ENCODE results near the gene RIGI. TPM values are rescaled to one million over a fixed set of nuclear protein-coding genes. Genes with fewer than 3 reads are reported as not detected.
"Not testable (repeated sequence)": the region's sequence is repeated elsewhere in the genome, so short reads cannot be mapped to it uniquely, and the experiment has no call there.

RIGI gene
- total RNA-seq, 1 donor from 2014 or later: 19.1 TPM

DNA sequence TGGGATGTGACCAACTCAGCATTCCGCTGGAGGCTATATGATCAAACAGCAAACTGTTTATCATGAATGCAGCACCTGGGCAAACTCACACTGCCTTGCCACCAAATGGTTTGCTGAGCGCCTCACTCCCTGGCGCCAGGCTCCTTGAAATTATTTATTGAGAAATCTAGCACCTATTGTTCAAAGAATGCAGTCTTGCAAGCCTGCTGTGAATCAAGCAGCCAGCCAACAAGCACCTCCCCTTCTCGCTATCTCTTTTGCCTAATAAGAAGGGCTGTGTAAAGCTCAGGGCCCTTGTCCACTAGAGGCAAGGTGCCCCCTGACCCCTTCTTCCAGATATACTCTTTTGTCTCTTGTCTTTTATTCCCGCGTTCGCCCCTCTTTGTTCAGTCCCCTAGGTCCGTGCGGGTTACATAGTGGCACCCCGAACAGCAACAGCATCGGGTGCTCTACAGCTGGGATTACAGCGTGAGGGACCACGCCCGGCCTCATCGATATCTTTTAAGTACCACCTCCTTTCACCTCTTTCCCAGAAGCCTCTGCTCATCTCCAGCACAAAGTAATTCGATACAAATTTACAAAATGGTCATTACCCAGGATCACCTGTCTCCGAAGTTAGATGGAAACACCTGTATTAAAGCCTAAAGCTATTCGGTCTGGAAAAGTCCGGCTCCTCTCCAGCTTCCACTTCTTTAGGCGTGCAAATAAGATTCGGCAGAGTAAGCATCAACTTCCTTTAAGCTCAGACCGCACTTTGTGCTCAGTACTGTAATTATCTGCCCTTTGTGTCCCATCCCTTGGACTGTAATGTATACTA lies 896 bp downstream of the RIGI start:
- no peak for DNase-seq (ENCODE audit: low spot score in 2 of 2, unreplicated experiment in 2 of 2)
- peaks cover 30% of the 10 kb centered on the region for H3K9me3 Mint-ChIP-seq
- H3K4me3 Mint-ChIP-seq: peak overlapping the region; percentile 82
- TF ChIP-seq, protein P1, sequence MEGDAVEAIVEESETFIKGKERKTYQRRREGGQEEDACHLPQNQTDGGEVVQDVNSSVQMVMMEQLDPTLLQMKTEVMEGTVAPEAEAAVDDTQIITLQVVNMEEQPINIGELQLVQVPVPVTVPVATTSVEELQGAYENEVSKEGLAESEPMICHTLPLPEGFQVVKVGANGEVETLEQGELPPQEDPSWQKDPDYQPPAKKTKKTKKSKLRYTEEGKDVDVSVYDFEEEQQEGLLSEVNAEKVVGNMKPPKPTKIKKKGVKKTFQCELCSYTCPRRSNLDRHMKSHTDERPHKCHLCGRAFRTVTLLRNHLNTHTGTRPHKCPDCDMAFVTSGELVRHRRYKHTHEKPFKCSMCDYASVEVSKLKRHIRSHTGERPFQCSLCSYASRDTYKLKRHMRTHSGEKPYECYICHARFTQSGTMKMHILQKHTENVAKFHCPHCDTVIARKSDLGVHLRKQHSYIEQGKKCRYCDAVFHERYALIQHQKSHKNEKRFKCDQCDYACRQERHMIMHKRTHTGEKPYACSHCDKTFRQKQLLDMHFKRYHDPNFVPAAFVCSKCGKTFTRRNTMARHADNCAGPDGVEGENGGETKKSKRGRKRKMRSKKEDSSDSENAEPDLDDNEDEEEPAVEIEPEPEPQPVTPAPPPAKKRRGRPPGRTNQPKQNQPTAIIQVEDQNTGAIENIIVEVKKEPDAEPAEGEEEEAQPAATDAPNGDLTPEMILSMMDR (IDR thresholded peaks at IDR 0.05; ENCODE audit: unreplicated experiment): no peak
- peaks cover 32% of the 10 kb centered on the region for H3K4me1 Mint-ChIP-seq
- H3K27me3 Mint-ChIP-seq (ENCODE audit: low read depth): no peaks in the 10 kb centered on the region
- peak overlapping the region; percentile 95 for H3K27ac Mint-ChIP-seq
- peaks cover 38% of the 10 kb centered on the region for H3K36me3 Mint-ChIP-seq

DNA sequence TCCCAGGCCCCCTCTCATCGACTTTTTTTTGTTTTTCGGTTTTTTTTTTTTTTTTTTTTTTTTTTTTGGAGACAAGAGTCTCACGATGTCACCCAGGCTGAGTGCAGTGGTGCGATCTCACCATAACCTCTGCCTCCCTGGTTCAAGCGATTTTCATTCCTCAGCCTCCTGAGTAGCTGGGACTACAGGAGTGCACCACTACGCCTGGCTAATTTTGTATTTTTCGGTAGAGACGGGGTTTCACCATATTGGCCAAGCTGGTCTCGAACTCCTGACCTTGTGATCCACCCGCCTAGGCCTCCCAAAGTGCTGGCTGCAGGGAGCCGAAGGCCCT lies 1.5 kb downstream of the RIGI start:
- Mint-ChIP-seq H3K4me3 (peak overlapping the region; percentile 82), H3K9me3 (peaks cover 30% of the 10 kb centered on the region), H3K36me3 (peaks cover 38% of the 10 kb centered on the region), H3K4me1 (peaks cover 32% of the 10 kb centered on the region)
- H3K27me3 Mint-ChIP-seq (ENCODE audit: low read depth); DNase-seq (ENCODE audit: low spot score in 2 of 2, unreplicated experiment in 2 of 2); H3K27ac Mint-ChIP-seq: not testable (repeated sequence)

DNA sequence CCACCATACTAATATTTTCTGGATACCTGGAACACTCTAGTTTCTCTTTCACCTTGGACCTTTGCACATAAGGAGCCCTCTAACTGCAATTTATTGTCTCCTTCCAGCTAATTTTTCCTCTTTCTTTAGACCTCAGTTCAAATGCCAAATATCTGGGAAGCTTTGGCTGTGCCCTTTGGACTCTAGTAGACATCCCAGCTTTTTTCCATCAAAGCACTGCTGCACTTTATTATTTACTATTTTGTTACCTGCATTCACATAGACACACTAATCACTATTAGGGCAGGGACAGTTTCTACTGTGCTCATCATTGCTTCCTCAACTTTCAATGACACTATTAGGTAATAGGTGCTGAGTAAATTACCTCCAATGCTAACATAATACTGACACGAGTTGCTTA lies 2.1 kb downstream of the RIGI start:
- peaks cover 32% of the 10 kb centered on the region for H3K4me1 Mint-ChIP-seq
- no peak for DNase-seq (ENCODE audit: low spot score in 2 of 2, unreplicated experiment in 2 of 2)
- peak overlapping the region; percentile 45 for H3K4me3 Mint-ChIP-seq
- H3K9me3 Mint-ChIP-seq: peaks cover 30% of the 10 kb centered on the region
- TF ChIP-seq, protein P1 (IDR thresholded peaks at IDR 0.05; ENCODE audit: unreplicated experiment): no peak
- no peaks in the 10 kb centered on the region for H3K27me3 Mint-ChIP-seq (ENCODE audit: low read depth)
- peaks cover 41% of the 10 kb centered on the region for H3K36me3 Mint-ChIP-seq
- no peak overlapping the region for H3K27ac Mint-ChIP-seq

DNA sequence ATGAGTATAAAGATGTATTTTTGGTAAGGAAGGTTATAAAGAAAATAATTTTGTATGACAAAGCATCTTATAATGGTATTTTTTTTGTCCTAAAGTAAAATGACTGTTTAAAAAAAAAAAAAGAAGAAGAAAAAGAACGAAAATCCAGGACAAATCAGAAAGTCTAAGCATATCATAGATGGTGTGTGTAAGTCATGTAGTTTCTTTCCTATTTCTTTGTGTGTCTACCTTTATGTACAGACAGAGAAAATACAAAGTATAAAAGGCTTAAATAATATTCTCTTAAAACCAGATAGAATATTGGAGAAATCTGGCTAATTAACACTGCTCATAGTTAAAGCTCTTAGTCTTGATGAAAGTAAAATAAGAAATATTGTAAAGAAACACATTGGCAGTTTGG lies 7.7 kb downstream of the RIGI start:
- Mint-ChIP-seq H3K4me1 (no peaks in the 10 kb centered on the region), H3K27me3 (ENCODE audit: low read depth) (no peaks in the 10 kb centered on the region), H3K4me3 (no peak overlapping the region), H3K27ac (no peak overlapping the region), H3K36me3 (peaks cover 72% of the 10 kb centered on the region), H3K9me3 (peaks cover 50% of the 10 kb centered on the region)
- TF ChIP-seq, protein P1 (IDR thresholded peaks at IDR 0.05; ENCODE audit: unreplicated experiment): no peak
- no peak for DNase-seq (ENCODE audit: low spot score in 2 of 2, unreplicated experiment in 2 of 2)

DNA sequence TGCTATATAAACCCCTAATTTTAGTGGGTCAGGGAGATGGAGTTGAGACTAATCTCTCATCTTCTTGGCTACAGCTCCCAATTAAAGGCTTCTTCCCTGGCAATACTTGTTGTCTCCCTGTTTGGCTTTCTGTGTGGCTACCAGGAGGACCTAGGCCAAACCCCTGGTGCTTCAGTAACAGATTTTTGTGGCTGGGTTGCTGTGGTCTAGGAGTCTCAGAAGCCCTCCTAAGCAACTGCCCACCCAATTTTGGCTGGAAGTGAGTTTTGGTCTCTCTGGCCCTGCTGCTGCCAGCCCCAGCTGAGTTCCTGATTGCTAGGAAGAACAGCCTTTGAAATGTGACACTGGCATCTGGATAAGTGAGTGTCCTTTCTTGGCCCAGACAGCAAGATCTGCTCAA lies 9.8 kb downstream of the RIGI start:
- no peak for DNase-seq (ENCODE audit: low spot score in 2 of 2, unreplicated experiment in 2 of 2)
- H3K27ac Mint-ChIP-seq: no peak overlapping the region
- peaks cover 43% of the 10 kb centered on the region for H3K9me3 Mint-ChIP-seq
- peaks cover 56% of the 10 kb centered on the region for H3K36me3 Mint-ChIP-seq
- H3K27me3 Mint-ChIP-seq (ENCODE audit: low read depth): no peaks in the 10 kb centered on the region
- TF ChIP-seq, protein P1 (IDR thresholded peaks at IDR 0.05; ENCODE audit: unreplicated experiment): no peak
- H3K4me3 Mint-ChIP-seq: no peak overlapping the region
- H3K4me1 Mint-ChIP-seq: no peaks in the 10 kb centered on the region

DNA sequence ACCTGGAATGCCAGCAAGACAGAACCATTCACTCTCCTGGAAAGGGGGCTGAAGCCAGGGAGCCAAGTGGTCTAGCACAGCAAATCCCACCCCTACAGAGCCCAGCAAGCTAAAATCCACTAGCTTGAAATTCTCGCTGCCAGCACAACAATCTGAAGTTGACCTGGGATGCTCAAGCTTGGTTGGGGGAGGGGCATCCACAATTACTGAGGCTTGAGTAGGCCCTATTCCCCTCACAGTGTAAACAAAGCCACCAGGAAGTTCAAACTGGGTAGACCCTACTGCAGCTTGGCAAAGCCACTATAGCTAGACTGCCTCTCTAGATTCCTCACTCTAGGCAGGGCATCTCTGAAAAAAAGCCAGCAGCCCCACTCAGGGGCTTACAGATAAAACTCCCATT lies 17.3 kb downstream of the RIGI start:
- H3K4me1 Mint-ChIP-seq: no peaks in the 10 kb centered on the region
- DNase-seq (ENCODE audit: low spot score in 2 of 2, unreplicated experiment in 2 of 2): no peak
- peaks cover 22% of the 10 kb centered on the region for H3K9me3 Mint-ChIP-seq
- H3K27me3 Mint-ChIP-seq (ENCODE audit: low read depth): no peaks in the 10 kb centered on the region
- peaks cover 13% of the 10 kb centered on the region for H3K36me3 Mint-ChIP-seq
- no peak overlapping the region for H3K4me3 Mint-ChIP-seq
- TF ChIP-seq, protein P1 (IDR thresholded peaks at IDR 0.05; ENCODE audit: unreplicated experiment): no peak
- no peak overlapping the region for H3K27ac Mint-ChIP-seq
